ENCODE results near the gene CDK4.

GRCh38 chr12:57746025-57746424 is 6.1 kb downstream of the CDK4 start:
- TF ChIP-seq POLR2A (IDR thresholded peaks at IDR 0.05; ENCODE audit: low read depth, low read length) (no peak), PAX5 (IDR thresholded peaks at IDR 0.05; ENCODE audit: insufficient read depth, low read length, severe bottlenecking) (no peak), SPI1 (IDR thresholded peaks at IDR 0.05; ENCODE audit: low read depth, low read length) (no peak)
